ENCODE measurements around the gene GFRA1. TPM values are rescaled to one million over a fixed set of nuclear protein-coding genes. Genes with fewer than 3 reads are reported as not detected.

The GFRA1 gene
- polyA plus RNA-seq, 1 donor (not counting 4 experiments of a cell fraction or from before 2014, with no cell fraction given), result not detected

- Histone ChIP-seq H3K9me1 (ENCODE audit: control insufficient read depth, extremely low read depth, insufficient read depth, low read length) (no peaks in the 10 kb centered on the region), H3K9me3 (ENCODE audit: control insufficient read depth, low read depth, low read length) (no peaks in the 10 kb centered on the region), H3K27me3 (ENCODE audit: control insufficient read depth, extremely low read depth, insufficient read depth, low read length) (no peaks in the 10 kb centered on the region), H2AFZ (ENCODE audit: control insufficient read depth, low read length) (no peak overlapping the region), H3K4me1 (ENCODE audit: control insufficient read depth, extremely low read depth, insufficient read depth, low read length) (no peaks in the 10 kb centered on the region), H3K4me3 (ENCODE audit: control insufficient read depth in 2 of 3, extremely low read depth in 1 of 3, insufficient read depth in 2 of 3, low read depth in 1 of 3, low read length in 3 of 3) (no peak overlapping the region), H4K20me1 (ENCODE audit: control insufficient read depth, extremely low read depth, insufficient read depth, low read length) (no peaks in the 10 kb centered on the region), H3K9ac (ENCODE audit: control insufficient read depth, extremely low read depth, insufficient read depth, low read length) (no peak overlapping the region), H3K27ac (ENCODE audit: control insufficient read depth, insufficient read depth, low read length) (no peak overlapping the region), H3K79me2 (ENCODE audit: control insufficient read depth, insufficient read depth, low read length) (no peaks in the 10 kb centered on the region), H3K4me2 (ENCODE audit: control insufficient read depth, extremely low read depth, insufficient read depth, low read depth, low read length) (no peak overlapping the region), H3K36me3 (ENCODE audit: control insufficient read depth in 2 of 2, extremely low read depth in 1 of 2, insufficient read depth in 2 of 2, low read length in 2 of 2) (no peaks in the 10 kb centered on the region)
- dilution Hi-C loops (cut with MboI; ENCODE audit: extremely low pct_ligation_motif_present, low sequenced_read_pairs), result no loop called here
- TF ChIP-seq CTCF (optimal IDR thresholded peaks at IDR 0.05 in 1 of 3, IDR thresholded peaks at IDR 0.05 in 1 of 3, conservative IDR thresholded peaks at IDR 0.05 in 1 of 3; ENCODE audit: extremely low read depth in 1 of 3, insufficient read depth in 2 of 3, low read length in 3 of 3) (no peak), EZH2 (IDR thresholded peaks at IDR 0.05; ENCODE audit: low read length) (no peak)
- no peak for DNase-seq (ENCODE audit: low read depth, low spot score)
- no peak for FAIRE-seq
Observed at GRCh38 chr10:116027355-116027754, 245.7 kb downstream of the GFRA1 start.

GRCh38 chr10:116026725-116027124 is 246.3 kb downstream of the GFRA1 start:
- Histone ChIP-seq H3K9me1 (ENCODE audit: control insufficient read depth, extremely low read depth, insufficient read depth, low read length) (no peaks in the 10 kb centered on the region), H3K9ac (ENCODE audit: control insufficient read depth, extremely low read depth, insufficient read depth, low read length) (no peak overlapping the region), H3K27ac (ENCODE audit: control insufficient read depth, insufficient read depth, low read length) (no peak overlapping the region), H3K4me3 (ENCODE audit: control insufficient read depth in 2 of 3, extremely low read depth in 1 of 3, insufficient read depth in 2 of 3, low read depth in 1 of 3, low read length in 3 of 3) (no peak overlapping the region), H3K27me3 (ENCODE audit: control insufficient read depth, extremely low read depth, insufficient read depth, low read length) (no peaks in the 10 kb centered on the region), H2AFZ (ENCODE audit: control insufficient read depth, low read length) (no peak overlapping the region), H3K36me3 (ENCODE audit: control insufficient read depth in 2 of 2, extremely low read depth in 1 of 2, insufficient read depth in 2 of 2, low read length in 2 of 2) (no peaks in the 10 kb centered on the region), H3K79me2 (ENCODE audit: control insufficient read depth, insufficient read depth, low read length) (no peaks in the 10 kb centered on the region), H3K9me3 (ENCODE audit: control insufficient read depth, low read depth, low read length) (no peaks in the 10 kb centered on the region), H3K4me1 (ENCODE audit: control insufficient read depth, extremely low read depth, insufficient read depth, low read length) (no peaks in the 10 kb centered on the region), H3K4me2 (ENCODE audit: control insufficient read depth, extremely low read depth, insufficient read depth, low read depth, low read length) (no peak overlapping the region), H4K20me1 (ENCODE audit: control insufficient read depth, extremely low read depth, insufficient read depth, low read length) (no peaks in the 10 kb centered on the region)
- FAIRE-seq, result no peak
- TF ChIP-seq EZH2 (IDR thresholded peaks at IDR 0.05; ENCODE audit: low read length) (no peak), CTCF (optimal IDR thresholded peaks at IDR 0.05 in 1 of 3, IDR thresholded peaks at IDR 0.05 in 1 of 3, conservative IDR thresholded peaks at IDR 0.05 in 1 of 3; ENCODE audit: extremely low read depth in 1 of 3, insufficient read depth in 2 of 3, low read length in 3 of 3) (no peak)
- dilution Hi-C loops (cut with MboI; ENCODE audit: extremely low pct_ligation_motif_present, low sequenced_read_pairs), result no loop called here
- no peak for DNase-seq (ENCODE audit: low read depth, low spot score)
